Measurements from ENCODE around the gene ARFGEF2.

DNA sequence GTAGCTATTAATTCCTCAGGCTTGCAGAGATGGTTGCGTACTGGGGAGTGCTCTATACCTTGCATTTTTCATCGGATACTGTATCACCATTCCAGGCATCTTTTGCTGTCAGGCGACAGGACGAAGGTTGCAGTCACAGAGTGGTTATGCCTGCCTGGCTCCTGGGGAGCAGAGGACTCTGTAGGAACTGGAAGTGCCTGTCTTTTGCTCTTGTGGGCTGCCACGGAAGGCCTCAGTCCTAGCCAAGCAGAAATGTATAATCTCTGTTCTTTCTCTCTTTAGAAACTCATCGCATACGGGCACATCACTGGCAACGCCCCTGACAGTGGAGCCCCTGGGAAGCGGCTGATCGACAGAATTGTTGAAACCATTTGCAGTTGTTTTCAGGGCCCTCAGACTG lies 29.5 kb downstream of the ARFGEF2 start:
- TF ChIP-seq CTCF (IDR thresholded peaks at IDR 0.05) (no peak), POLR2A (IDR thresholded peaks at IDR 0.05) (no peak)
